ENCODE results near the gene TNRC6C. TPM values are rescaled to one million over a fixed set of nuclear protein-coding genes. Genes with fewer than 3 reads are reported as not detected.

TNRC6C gene
- total RNA-seq, 2 experiments from 2014 or later, result 50.7 to 57.3 TPM

- Mint-ChIP-seq H3K27ac (peak overlapping the region; percentile 83), H3K4me1 (ENCODE audit: low read depth) (peaks cover 60% of the 10 kb centered on the region), H3K27me3 (no peaks in the 10 kb centered on the region), H3K9me3 (no peaks in the 10 kb centered on the region), H3K4me3 (peak overlapping the region; percentile 76), H3K36me3 (ENCODE audit: low read depth) (peaks cover 80% of the 10 kb centered on the region)
- Histone ChIP-seq H3K9me3 (ENCODE audit: control insufficient read depth in 1 of 2, insufficient read depth in 1 of 2, low read length in 2 of 2) (no peaks in the 10 kb centered on the region), H3K27ac (ENCODE audit: low read depth in 1 of 2, low read length in 2 of 2) (peak overlapping the region; percentile 52 to 79), H3K4me3 (ENCODE audit: low read length) (peak overlapping the region; percentile 53), H3K4me1 (ENCODE audit: insufficient read depth, low read length) (peaks cover 99% of the 10 kb centered on the region), H3K36me3 (ENCODE audit: insufficient read depth, low read length) (peaks cover 96% of the 10 kb centered on the region), H3K27me3 (ENCODE audit: control insufficient read depth in 1 of 2, insufficient read depth in 2 of 2, low read length in 2 of 2) (no peaks in the 10 kb centered on the region)
- ATAC-seq (ENCODE audit: poor library complexity) (peak; percentile 61), DNase-seq (peak in 13 of 14 experiments; percentile 40 to 90 (median 64))
- intact Hi-C loops (cut with DNase I, micrococcal nuclease), result loop anchor here (1.0 to 10.0 kb wide), 4 partner anchors 9 to 304 kb away; partner anchors contain the start of genes SOCS3 (in 1 of the 2) and TMC8 (in 1 of the 2)
- ChIA-PET CTCF (interaction anchor here (0.9 to 6.5 kb wide), 7 partner anchors 8 to 130 kb away, joined by 3 to 38 read pairs (median 7); no protein-coding TSS in a partner anchor), POLR2A (interaction anchor here (0.6 to 15.4 kb wide), 7 partner anchors 9 to 1384 kb away, joined by 3 to 766 read pairs (median 3); partner anchors contain the start of genes SRSF2 and TMC8)
- TF ChIP-seq, protein P1, sequence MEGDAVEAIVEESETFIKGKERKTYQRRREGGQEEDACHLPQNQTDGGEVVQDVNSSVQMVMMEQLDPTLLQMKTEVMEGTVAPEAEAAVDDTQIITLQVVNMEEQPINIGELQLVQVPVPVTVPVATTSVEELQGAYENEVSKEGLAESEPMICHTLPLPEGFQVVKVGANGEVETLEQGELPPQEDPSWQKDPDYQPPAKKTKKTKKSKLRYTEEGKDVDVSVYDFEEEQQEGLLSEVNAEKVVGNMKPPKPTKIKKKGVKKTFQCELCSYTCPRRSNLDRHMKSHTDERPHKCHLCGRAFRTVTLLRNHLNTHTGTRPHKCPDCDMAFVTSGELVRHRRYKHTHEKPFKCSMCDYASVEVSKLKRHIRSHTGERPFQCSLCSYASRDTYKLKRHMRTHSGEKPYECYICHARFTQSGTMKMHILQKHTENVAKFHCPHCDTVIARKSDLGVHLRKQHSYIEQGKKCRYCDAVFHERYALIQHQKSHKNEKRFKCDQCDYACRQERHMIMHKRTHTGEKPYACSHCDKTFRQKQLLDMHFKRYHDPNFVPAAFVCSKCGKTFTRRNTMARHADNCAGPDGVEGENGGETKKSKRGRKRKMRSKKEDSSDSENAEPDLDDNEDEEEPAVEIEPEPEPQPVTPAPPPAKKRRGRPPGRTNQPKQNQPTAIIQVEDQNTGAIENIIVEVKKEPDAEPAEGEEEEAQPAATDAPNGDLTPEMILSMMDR (IDR thresholded peaks at IDR 0.05), result no peak
Measured at GRCh38 chr17:78120971-78121800, 162.7 kb downstream of the TNRC6C start.

- Histone ChIP-seq H3K4me1 (ENCODE audit: insufficient read depth, low read length) (peaks cover 99% of the 10 kb centered on the region), H3K27ac (ENCODE audit: low read depth in 1 of 2, low read length in 2 of 2) (peak overlapping the region; percentile 52 to 79), H3K36me3 (ENCODE audit: insufficient read depth, low read length) (peaks cover 96% of the 10 kb centered on the region), H3K27me3 (ENCODE audit: control insufficient read depth in 1 of 2, insufficient read depth in 2 of 2, low read length in 2 of 2) (no peaks in the 10 kb centered on the region), H3K4me3 (ENCODE audit: low read length) (peak overlapping the region; percentile 53), H3K9me3 (ENCODE audit: control insufficient read depth in 1 of 2, insufficient read depth in 1 of 2, low read length in 2 of 2) (no peaks in the 10 kb centered on the region)
- ChIA-PET POLR2A (interaction anchor here (0.6 to 15.4 kb wide), 4 partner anchors 10 to 671 kb away, joined by 3 to 766 read pairs (median 11); partner anchors contain the start of gene TMC8), CTCF (interaction anchor here (0.9 to 6.5 kb wide), 5 partner anchors 8 to 55 kb away, joined by 3 to 38 read pairs (median 8); no protein-coding TSS in a partner anchor)
- Mint-ChIP-seq H3K27me3 (no peaks in the 10 kb centered on the region), H3K4me3 (peak overlapping the region; percentile 76), H3K9me3 (no peaks in the 10 kb centered on the region), H3K27ac (peak overlapping the region; percentile 83), H3K36me3 (ENCODE audit: low read depth) (peaks cover 82% of the 10 kb centered on the region), H3K4me1 (ENCODE audit: low read depth) (peaks cover 64% of the 10 kb centered on the region)
- intact Hi-C loops (cut with DNase I, micrococcal nuclease), result loop anchor here (1.0 to 10.0 kb wide), 4 partner anchors 8 to 303 kb away; partner anchors contain the start of genes SOCS3 (in 1 of the 2) and TMC8 (in 1 of the 2)
- TF ChIP-seq, protein P1 (IDR thresholded peaks at IDR 0.05), result no peak
- ATAC-seq (ENCODE audit: poor library complexity) (peak; percentile 7), DNase-seq (no peak)
Measured at GRCh38 chr17:78121801-78122215, 163.3 kb downstream of the TNRC6C start.

GRCh38 chr17:78122216-78122930 lies 163.9 kb downstream of the TNRC6C start:
- Histone ChIP-seq H3K36me3 (ENCODE audit: insufficient read depth, low read length) (peaks cover 94% of the 10 kb centered on the region), H3K4me3 (ENCODE audit: low read length) (peak overlapping the region; percentile 53), H3K9me3 (ENCODE audit: control insufficient read depth in 1 of 2, insufficient read depth in 1 of 2, low read length in 2 of 2) (no peaks in the 10 kb centered on the region), H3K27me3 (ENCODE audit: control insufficient read depth in 1 of 2, insufficient read depth in 2 of 2, low read length in 2 of 2) (no peaks in the 10 kb centered on the region), H3K4me1 (ENCODE audit: insufficient read depth, low read length) (peaks cover 98% of the 10 kb centered on the region), H3K27ac (ENCODE audit: low read depth in 1 of 2, low read length in 2 of 2) (peak overlapping the region; percentile 52 to 79)
- TF ChIP-seq, protein P1 (IDR thresholded peaks at IDR 0.05), result no peak
- H3K27ac Mint-ChIP-seq, result peak overlapping the region; percentile 83
- ChIA-PET CTCF (interaction anchor here (2.2 to 6.5 kb wide), 3 partner anchors 12 to 54 kb away, joined by 8 to 38 read pairs (median 28); no protein-coding TSS in a partner anchor), POLR2A (interaction anchor here (1.7 to 15.4 kb wide), 3 partner anchors 10 to 54 kb away, joined by 3 to 766 read pairs (median 16); partner anchors contain the start of gene TMC8)
- no peaks in the 10 kb centered on the region for H3K27me3 Mint-ChIP-seq
- peak; percentile 3 for ATAC-seq (ENCODE audit: poor library complexity)
- H3K4me3 Mint-ChIP-seq, result peak overlapping the region; percentile 76
- DNase-seq, result peak in 5 of 14 experiments; percentile 3 to 60 (median 54)
- H3K9me3 Mint-ChIP-seq, result no peaks in the 10 kb centered on the region
- intact Hi-C loops (cut with DNase I, micrococcal nuclease), result loop anchor here in 1 of 2 experiments (10.0 kb wide), 2 partner anchors 242 to 302 kb away; partner anchors contain the start of gene SOCS3
- H3K4me1 Mint-ChIP-seq (ENCODE audit: low read depth), result peaks cover 70% of the 10 kb centered on the region
- peaks cover 84% of the 10 kb centered on the region for H3K36me3 Mint-ChIP-seq (ENCODE audit: low read depth)

Measured in CD4-positive, alpha-beta T cell (primary cell).